HepG2 (cell line): ENCODE data around the gene TECPR1. TPM values are rescaled to one million over a fixed set of nuclear protein-coding genes. Genes with fewer than 3 reads are reported as not detected.

Experiments
- ATAC-seq: fragments of 200-7000 bp; cut with Tn5 transposase; 3 replicates; pipeline ENCODE4 v1.9.1; 2020; ENCODE audit warnings: mild to moderate bottlenecking, moderate library complexity
- BruUV-seq: library from RNA; stranded (reverse); fragments of 400-500 nt; replicated peaks from 2 replicates; lab custom pipeline; 2021; lab: Mats Ljungman, UMichigan
- CTCF ChIA-PET: fragments of 300-600 bp; formaldehyde crosslinking; extraction: SDS; loops from one replicate; lab custom pipeline; 2021; ENCODE audit warnings: low total read pairs, inconsistent platforms, low intra/inter-chr PET ratio; lab: Yijun Ruan, JAX
- POLR2A ChIA-PET: fragments of 350-600 bp; sonication (Branson Sonifier 250); formaldehyde crosslinking; loops from one replicate; lab custom pipeline; 2020; ENCODE audit warnings: antibody characterized with exemption, inconsistent platforms; lab: Yijun Ruan, JAX
- DNase-seq: peaks from one replicate; pipeline ENCODE4 v3.0.0-alpha.2; 2015; ENCODE audit warnings: low spot score
- FAIRE-seq: peaks from 3 replicates; lab custom pipeline; 2011; peaks lifted over from hg19 to GRCh38; lab: Jason Lieb, UNC
- H2AFZ ChIP-seq: one replicate; pipeline ENCODE4 v1.6.1; 2011; ENCODE audit warnings: low read length, inconsistent platforms
- H3K27ac ChIP-seq: fragments of 300-600 bp; 3 replicates; pipeline ENCODE4 v1.8.0; 2011; ENCODE audit warnings: mixed run types, mild to moderate bottlenecking, mixed read lengths, low read length, inconsistent platforms; ENCODE audit not compliant: insufficient read depth; ENCODE audit errors: extremely low read length
- H3K27me3 ChIP-seq, 2 experiments: fragments of 200-600 bp in 1 of 2; 2 replicates in 1 of 2; 3 replicates in 1 of 2; pipeline versions ENCODE4 v1.6.0 to v1.8.0; 2011; ENCODE audit warnings: low read length in 2 of 2, mild to moderate bottlenecking in 2 of 2, moderate library complexity in 2 of 2, inconsistent platforms in 1 of 2; ENCODE audit not compliant: insufficient read depth in 2 of 2, control insufficient read depth in 1 of 2
- H3K36me3 ChIP-seq, 2 experiments: fragments of 200-600 bp in 1 of 2; replicated peaks in 1 of 2; 2 replicates in 1 of 2; 3 replicates in 1 of 2; pipeline versions ENCODE4 v1.5.1 to v1.8.0; 2011; ENCODE audit warnings: low read length in 2 of 2, inconsistent platforms in 1 of 2; ENCODE audit not compliant: insufficient read depth in 2 of 2, control insufficient read depth in 1 of 2
- H3K4me1 ChIP-seq: 2 replicates; pipeline ENCODE4 v1.5.1; 2012; ENCODE audit warnings: low read length, inconsistent platforms; ENCODE audit not compliant: insufficient read depth
- H3K4me2 ChIP-seq: 2 replicates; pipeline ENCODE4 v1.6.0; 2011; ENCODE audit warnings: low read depth, low read length, inconsistent platforms
- H3K4me3 ChIP-seq, 3 experiments: fragments of 200-600 bp in 1 of 3; sonication (generic), shearing (Covaris generic) in 1 of 3; replicated peaks in 1 of 3; 2 replicates each; pipeline ENCODE4 v1.5.1; 2011 to 2016; ENCODE audit warnings: low read length in 3 of 3, inconsistent platforms in 2 of 3, low read depth in 2 of 3, mild to moderate bottlenecking in 2 of 3, control low read depth in 1 of 3, mixed read lengths in 1 of 3; ENCODE audit not compliant: insufficient read depth in 1 of 3
- H3K79me2 ChIP-seq: one replicate; pipeline ENCODE4 v1.6.1; 2011; ENCODE audit warnings: low read length, inconsistent platforms; ENCODE audit not compliant: insufficient read depth
- H3K9ac ChIP-seq: 2 replicates; pipeline ENCODE4 v1.6.0; 2011; ENCODE audit warnings: mild to moderate bottlenecking, low read depth, low read length, inconsistent platforms; ENCODE audit not compliant: insufficient read depth
- H3K9me3 ChIP-seq: 2 replicates; pipeline ENCODE4 v1.5.1; 2012; ENCODE audit warnings: mild to moderate bottlenecking, low read length
- H4K20me1 ChIP-seq: 2 replicates; pipeline ENCODE4 v1.6.0; 2011; ENCODE audit warnings: inconsistent platforms, mild to moderate bottlenecking, low read length, moderate library complexity; ENCODE audit not compliant: insufficient read depth
- CAMTA2 ChIP-seq: sonication (generic); formaldehyde crosslinking; IDR thresholded peaks from 2 replicates; pipeline ENCODE4 v1.4.0; 2020; ENCODE audit warnings: mild to moderate bottlenecking, missing genetic modification reagents, borderline replicate concordance
- FOXK2 ChIP-seq: fragments of 450-650 bp; IDR thresholded peaks from 2 replicates; pipeline ENCODE4 v1.6.1; 2016
- MYPOP ChIP-seq: sonication (generic); formaldehyde crosslinking; IDR thresholded peaks from 2 replicates; pipeline ENCODE4 v1.8.1; 2023; ENCODE audit warnings: mild to moderate bottlenecking, moderate library complexity, missing genetic modification reagents
- ONECUT2 ChIP-seq: sonication (generic); formaldehyde crosslinking; IDR thresholded peaks from 2 replicates; pipeline ENCODE4 v1.4.0; 2020; ENCODE audit warnings: missing genetic modification reagents
- PAF1 ChIP-seq: IDR thresholded peaks from 2 replicates; pipeline ENCODE4 v1.6.1; 2016; ENCODE audit warnings: missing genetic modification reagents, missing compliant biosample characterization
- XBP1 ChIP-seq: sonication (generic); formaldehyde crosslinking; IDR thresholded peaks from 2 replicates; pipeline ENCODE4 v1.5.0; 2020; ENCODE audit warnings: missing genetic modification reagents
- ZNF577 ChIP-seq: sonication (generic); formaldehyde crosslinking; IDR thresholded peaks from 2 replicates; pipeline ENCODE4 v1.4.0; 2020; ENCODE audit warnings: mild to moderate bottlenecking, low read depth, missing genetic modification reagents, borderline replicate concordance
- ZNF703 ChIP-seq: sonication (generic); formaldehyde crosslinking; IDR thresholded peaks from 2 replicates; pipeline ENCODE4 v1.5.1; 2020; ENCODE audit warnings: missing genetic modification reagents, mild to moderate bottlenecking, moderate library complexity, borderline replicate concordance
- ZNF737 ChIP-seq: sonication (generic); formaldehyde crosslinking; IDR thresholded peaks from 2 replicates; pipeline ENCODE4 v1.5.0; 2020; ENCODE audit warnings: missing genetic modification reagents, mild to moderate bottlenecking, borderline replicate concordance
- ZNF788 ChIP-seq: sonication (generic); formaldehyde crosslinking; IDR thresholded peaks from 2 replicates; pipeline ENCODE4 v1.5.0; 2020; ENCODE audit warnings: mild to moderate bottlenecking, missing genetic modification reagents, borderline replicate concordance
- WGBS: methylation state at CpG from one replicate; pipeline ENCODE4 v1.1.6; 2017; ENCODE audit warnings: low lambda C conversion rate; 5-methylcytosine and 5-hydroxymethylcytosine counted together
- in situ Hi-C: cut with HindIII; loops from 2 replicates; pipeline ENCODE4 v1.10.0; 2017; ENCODE audit warnings: low pct_unique_long_range_greater_than_20kb; ENCODE audit not compliant: extremely low pct_ligation_motif_present
- intact Hi-C: fragments of 100-400 bp; cut with micrococcal nuclease; formaldehyde crosslinking; loops from one replicate; pipeline ENCODE4 v1.10.0; 2022; ENCODE audit not compliant: unreplicated experiment
- polyA plus RNA-seq, 8 experiments: library from polyadenylated mRNA; depleted of rRNA in 3 of 8; stranded (reverse) in 7 of 8; unstranded in 1 of 8; fragments of >200 nt; fragmentation: Illumina TruSeq in 4 of 8; extraction: Trizol in 4 of 8; gene quantifications; 2 replicates each; pipeline versions ENCODE4 v1.2.1 to v1.2.3, GENCODE V29; 2011 to 2016; ENCODE audit warnings: low read depth in 4 of 8, missing spikeins in 1 of 8, mixed read lengths in 1 of 8; ENCODE audit not compliant: insufficient read depth in 1 of 8
- total RNA-seq, 5 experiments: library from RNA; depleted of rRNA; stranded (reverse); fragments of >200 nt; fragmentation: Illumina TruSeq; extraction: Trizol; gene quantifications; 2 replicates each; pipeline ENCODE4 v1.2.3, GENCODE V29; 2016; ENCODE audit warnings: low read depth in 1 of 5
- TF ChIP-seq, protein P1 (sequence below): sonication (generic); formaldehyde crosslinking; IDR thresholded peaks from 2 replicates; pipeline ENCODE4 v1.5.0; 2020; ENCODE audit warnings: mild to moderate bottlenecking, missing genetic modification reagents, borderline replicate concordance

TECPR1 gene
- total and polyA plus RNA-seq, 2 of the 13 experiments (the other 11 are each of a cell fraction or from before 2014, with no cell fraction given) = 2.3 to 6.3 TPM

DNA sequence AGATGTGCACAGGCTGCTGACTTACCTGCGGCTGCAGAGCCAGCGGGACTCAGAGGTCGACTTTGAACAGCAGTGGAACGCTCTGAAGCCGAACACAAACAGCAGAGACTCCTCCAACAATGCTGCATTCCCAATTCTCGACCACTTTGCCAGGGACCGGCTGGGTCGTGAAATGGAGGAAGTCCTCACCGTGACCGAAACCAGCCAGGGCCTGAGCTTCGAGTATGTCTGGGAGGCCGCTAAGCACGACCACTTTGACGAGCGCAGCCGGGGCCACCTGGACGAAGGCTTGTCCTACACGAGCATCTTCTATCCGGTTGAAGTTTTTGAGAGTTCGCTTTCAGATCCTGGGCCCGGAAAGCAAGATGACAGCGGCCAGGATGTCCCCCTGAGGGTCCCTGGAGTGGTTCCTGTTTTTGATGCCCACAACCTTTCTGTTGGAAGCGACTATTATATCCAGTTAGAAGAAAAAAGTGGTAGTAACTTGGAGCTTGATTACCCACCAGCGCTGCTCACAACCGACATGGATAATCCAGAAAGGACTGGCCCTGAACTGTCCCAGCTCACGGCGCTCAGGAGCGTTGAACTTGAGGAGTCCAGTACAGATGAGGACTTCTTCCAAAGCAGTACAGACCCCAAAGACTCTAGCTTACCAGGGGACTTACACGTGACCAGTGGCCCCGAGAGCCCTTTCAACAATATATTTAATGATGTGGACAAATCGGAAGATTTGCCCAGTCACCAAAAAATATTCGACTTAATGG, 60.2 kb downstream of the TECPR1 start:
- no peaks in the 10 kb centered on the region for H3K79me2 ChIP-seq
- FAIRE-seq (no peak), ATAC-seq (no peak), DNase-seq (no peak)
- peaks cover 34 to 86% of the 10 kb centered on the region in 2 experiments for H3K36me3 ChIP-seq
- H2AFZ ChIP-seq = no peak overlapping the region
- TF ChIP-seq ZNF788 (CRISPR knock-in tag) (no peak), CAMTA2 (CRISPR knock-in tag) (no peak), XBP1 (CRISPR knock-in tag) (no peak), PAF1 (CRISPR knock-in tag) (no peak), ZNF703 (CRISPR knock-in tag) (no peak), ZNF737 (CRISPR knock-in tag) (no peak), MYPOP (CRISPR knock-in tag) (no peak), ONECUT2 (CRISPR knock-in tag) (no peak), FOXK2 (no peak), ZNF577 (no peak)
- TF ChIP-seq, protein P1, sequence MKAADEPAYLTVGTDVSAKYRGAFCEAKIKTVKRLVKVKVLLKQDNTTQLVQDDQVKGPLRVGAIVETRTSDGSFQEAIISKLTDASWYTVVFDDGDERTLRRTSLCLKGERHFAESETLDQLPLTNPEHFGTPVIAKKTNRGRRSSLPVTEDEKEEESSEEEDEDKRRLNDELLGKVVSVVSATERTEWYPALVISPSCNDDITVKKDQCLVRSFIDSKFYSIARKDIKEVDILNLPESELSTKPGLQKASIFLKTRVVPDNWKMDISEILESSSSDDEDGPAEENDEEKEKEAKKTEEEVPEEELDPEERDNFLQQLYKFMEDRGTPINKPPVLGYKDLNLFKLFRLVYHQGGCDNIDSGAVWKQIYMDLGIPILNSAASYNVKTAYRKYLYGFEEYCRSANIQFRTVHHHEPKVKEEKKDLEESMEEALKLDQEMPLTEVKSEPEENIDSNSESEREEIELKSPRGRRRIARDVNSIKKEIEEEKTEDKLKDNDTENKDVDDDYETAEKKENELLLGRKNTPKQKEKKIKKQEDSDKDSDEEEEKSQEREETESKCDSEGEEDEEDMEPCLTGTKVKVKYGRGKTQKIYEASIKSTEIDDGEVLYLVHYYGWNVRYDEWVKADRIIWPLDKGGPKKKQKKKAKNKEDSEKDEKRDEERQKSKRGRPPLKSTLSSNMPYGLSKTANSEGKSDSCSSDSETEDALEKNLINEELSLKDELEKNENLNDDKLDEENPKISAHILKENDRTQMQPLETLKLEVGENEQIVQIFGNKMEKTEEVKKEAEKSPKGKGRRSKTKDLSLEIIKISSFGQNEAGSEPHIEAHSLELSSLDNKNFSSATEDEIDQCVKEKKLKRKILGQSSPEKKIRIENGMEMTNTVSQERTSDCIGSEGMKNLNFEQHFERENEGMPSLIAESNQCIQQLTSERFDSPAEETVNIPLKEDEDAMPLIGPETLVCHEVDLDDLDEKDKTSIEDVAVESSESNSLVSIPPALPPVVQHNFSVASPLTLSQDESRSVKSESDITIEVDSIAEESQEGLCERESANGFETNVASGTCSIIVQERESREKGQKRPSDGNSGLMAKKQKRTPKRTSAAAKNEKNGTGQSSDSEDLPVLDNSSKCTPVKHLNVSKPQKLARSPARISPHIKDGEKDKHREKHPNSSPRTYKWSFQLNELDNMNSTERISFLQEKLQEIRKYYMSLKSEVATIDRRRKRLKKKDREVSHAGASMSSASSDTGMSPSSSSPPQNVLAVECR = no peak
- POLR2A ChIA-PET = no interaction called here
- no peak overlapping the region for H3K4me3 ChIP-seq
- no peak overlapping the region for H3K27ac ChIP-seq
- CTCF ChIA-PET = no interaction called here
- in situ Hi-C loops = no loop called here
- H3K4me2 ChIP-seq = no peak overlapping the region
- 99% methylated on average over 32 of the region's 32 CpGs for WGBS
- no peaks in the 10 kb centered on the region for H3K9me3 ChIP-seq
- intact Hi-C loops = no loop called here
- H3K27me3 ChIP-seq = no peaks in the 10 kb centered on the region
- 0 out of 2 replicates have a peak, but pooled peaks cover 3% of the 10 kb centered on the region for H4K20me1 ChIP-seq
- H3K9ac ChIP-seq = no peak overlapping the region
- BruUV-seq = no TSS peak
- peaks cover 17% of the 10 kb centered on the region; the same call in 1 of the 2 replicates for H3K4me1 ChIP-seq
